HK-2 (cell line): ENCODE measurements around the gene HSDL2.
"Not testable (repeated sequence)": the region's sequence is repeated elsewhere in the genome, so short reads cannot be mapped to it uniquely, and the experiment has no call there.

Experiments
- DNase-seq: peaks from one replicate; pipeline ENCODE4 v3.0.0-alpha.2; 2018; ENCODE audit not compliant: unreplicated experiment

HSDL2 gene

GRCh38 chr9:112366591-112366990, 13.3 kb upstream of the HSDL2 start:
- no peak for DNase-seq

DNA sequence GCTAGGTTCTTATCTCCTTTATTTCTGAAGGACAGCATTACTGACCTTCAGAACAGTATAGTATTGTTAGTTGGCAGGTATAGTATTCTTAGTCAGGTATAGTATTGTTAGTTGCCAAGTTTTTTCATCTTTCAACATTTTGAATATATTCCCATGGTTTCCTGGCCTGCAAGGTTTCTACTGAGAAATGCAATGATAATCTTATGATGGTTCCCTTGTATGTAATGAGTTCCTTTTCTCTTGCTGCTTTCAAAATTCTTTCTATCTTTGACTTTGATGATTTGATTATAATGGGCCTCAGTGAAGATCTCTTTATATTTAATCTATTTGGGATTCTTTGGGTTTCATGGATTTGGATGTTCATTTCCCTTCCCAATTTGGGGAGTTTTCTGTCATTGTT, 12.4 kb upstream of the HSDL2 start:
- DNase-seq = no peak

- no peak for DNase-seq
Measured at GRCh38 chr9:112369817-112370216, 10.1 kb upstream of the HSDL2 start.

- no peak for DNase-seq
Measured at GRCh38 chr9:112371060-112371459, 8.8 kb upstream of the HSDL2 start.

GRCh38 chr9:112373666-112374065, 6.2 kb upstream of the HSDL2 start:
- DNase-seq = not testable (repeated sequence)

DNA sequence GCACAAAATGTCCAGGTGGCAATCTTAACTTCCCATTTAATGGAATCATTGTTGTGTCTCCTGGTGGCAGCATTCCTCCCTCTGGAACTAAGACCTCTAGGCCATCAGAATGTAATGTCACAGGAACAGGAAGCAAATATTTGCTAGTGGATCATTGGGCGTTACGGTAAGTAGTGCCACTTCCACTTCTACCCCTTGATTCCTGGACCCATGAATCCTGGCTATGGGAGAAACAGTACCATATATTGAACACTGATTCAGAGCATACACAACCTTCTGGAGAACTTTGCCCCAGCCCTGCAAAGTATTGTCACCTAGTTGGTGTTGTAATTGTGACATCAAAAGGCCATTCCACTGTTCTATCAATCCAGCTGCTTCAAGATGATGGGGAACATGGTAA, 5.7 kb upstream of the HSDL2 start:
- not testable (repeated sequence) for DNase-seq

DNA sequence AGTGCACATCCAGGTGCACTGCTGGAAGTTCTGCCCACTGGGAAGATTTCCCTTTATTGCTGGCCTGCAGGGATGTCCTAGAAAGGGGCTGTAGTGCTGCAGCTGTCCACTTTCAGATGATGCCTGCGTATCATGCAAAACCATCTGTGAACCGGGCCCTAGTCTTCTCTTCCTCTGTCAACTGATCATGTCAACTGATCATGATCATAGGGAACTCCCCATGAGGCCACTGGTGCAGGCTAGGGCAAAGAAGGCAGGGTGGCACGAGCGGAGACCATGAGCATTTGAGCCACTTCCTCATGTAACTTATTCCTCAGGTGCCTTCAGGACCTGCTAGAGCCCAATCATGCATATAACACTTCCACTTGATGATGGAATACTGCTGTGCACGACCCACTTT, 4.5 kb upstream of the HSDL2 start:
- DNase-seq = no peak

DNA sequence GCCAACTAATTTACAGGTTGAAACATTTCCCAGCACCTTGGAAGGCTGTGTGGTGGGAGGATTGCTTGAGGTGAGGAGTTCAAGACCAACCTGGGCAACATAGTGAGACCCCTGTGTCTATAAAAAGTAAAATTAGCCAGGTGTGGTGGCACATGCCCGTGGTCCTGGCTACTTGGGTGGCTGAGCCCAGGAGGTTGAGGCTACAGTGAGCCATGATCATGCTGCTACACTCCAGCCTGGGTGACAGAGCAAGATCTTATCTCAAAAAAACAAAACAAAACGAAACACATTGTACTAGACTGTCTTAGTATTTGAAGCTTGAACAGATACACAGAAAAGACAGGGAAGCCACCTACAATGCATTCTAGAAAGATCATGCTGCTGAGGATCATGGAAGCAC, 2.8 kb upstream of the HSDL2 start:
- DNase-seq = no peak

DNA sequence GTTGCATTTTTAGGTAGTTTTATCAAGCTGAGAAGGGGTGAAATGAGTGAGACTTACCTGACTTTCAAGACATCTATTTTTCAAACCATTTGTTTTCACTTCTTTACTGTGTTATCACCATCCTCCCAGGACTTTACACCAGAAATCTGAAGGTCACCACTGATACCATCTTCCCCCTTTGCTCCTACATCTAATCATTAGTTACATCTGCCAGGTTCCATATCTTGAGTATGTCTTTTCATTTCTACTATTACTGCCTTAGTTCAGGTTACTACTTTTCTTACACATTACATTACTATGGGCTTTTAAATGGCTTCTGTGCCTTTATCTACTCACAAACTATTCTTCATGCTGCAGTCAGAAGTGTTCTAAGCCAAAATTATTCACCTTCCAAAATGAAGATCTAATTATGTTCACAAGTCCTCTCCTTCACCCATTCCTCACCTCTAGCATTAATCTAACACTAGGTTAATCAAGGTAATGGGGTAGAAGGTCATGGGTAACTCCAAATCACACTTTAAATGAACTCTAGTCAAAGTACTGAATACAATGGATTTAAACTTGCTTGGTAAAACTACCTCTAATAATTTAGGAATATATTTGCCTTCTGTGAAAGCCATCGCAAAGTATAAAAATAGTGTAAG, 2.1 kb upstream of the HSDL2 start:
- no peak for DNase-seq

DNA sequence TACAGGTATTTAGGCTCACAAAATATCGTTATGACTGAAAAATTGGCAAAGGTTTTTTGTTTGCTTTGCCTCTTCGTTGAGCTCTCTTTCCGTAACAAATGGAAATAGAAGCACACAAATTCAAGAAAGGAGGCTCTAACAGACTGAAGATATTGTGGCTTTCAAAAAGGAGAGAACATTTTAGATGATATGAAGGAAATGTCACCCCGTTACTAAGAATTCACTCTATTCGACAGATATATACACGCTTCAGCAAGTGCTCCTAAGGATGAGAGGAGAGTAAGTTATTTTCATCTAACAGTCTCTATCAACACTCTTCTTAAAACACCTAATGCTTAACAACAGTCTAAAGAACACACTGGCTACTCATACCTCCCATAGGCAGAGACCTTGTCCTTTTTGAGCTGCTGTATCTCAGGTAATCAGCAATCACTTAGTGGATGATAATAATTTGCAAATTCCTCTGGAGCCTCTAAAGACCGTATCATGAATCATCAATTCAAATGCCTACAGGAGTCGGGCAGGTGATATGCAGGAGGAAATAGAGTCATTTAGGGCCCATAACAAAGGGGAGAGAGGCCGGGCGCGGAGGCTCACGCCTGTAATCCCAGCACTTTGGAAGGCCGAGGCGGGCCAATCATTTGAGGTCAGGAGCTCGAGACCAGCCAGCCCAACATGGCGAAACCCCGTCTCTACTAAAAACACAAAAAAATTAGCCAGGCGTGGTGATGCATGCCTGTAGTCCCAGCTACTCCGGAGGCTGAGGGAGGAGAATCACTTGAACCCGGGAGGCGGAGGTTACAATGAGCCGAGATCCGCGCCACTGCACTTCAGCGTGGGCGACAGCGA, 1.4 kb upstream of the HSDL2 start:
- peak; percentile 40 for DNase-seq

DNA sequence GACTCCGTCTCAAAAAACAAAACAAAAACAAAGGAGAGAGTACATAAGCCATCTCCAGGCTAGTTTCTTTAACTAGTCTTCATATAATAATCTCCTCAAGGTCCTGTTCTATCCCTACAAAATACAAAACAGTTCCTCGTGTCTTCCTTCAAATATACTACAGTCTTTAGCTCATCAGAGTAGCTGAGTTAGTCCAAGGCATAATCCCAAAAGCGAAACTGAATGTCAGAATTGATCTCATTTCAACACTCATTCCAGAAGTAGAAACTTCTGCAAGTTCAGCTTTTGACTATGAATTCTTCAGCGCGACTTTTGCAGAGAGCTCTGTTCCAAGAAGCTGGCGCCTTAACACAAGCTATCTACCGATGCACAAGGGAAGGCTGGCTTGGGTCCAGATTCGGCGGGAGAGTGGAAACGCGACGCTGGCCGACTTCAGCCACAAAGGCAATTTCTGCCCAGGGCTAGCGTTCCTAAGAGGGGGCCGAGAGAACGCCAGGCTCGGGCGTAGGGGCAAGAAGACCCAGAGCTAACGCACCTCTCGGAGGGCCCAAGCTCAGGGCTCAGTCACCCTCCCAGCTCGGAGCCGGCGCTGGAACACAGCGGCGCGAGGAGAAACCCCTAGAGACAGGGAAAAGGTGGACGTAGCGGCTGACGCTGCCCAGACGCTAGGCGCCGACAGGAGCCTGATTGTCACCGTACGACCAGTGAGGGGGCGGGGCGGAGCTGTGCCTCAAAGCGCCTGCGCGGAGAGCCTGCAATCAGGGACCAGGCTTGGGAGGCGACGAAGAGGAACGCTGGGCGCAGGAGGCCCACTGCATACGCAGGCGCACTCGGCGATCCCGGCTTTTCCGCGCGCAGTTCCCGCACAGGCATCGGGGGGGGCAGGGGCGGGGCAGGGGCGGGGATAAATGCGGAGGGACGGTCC, 469 bp upstream of the HSDL2 start:
- DNase-seq = peak; percentile 100

DNA sequence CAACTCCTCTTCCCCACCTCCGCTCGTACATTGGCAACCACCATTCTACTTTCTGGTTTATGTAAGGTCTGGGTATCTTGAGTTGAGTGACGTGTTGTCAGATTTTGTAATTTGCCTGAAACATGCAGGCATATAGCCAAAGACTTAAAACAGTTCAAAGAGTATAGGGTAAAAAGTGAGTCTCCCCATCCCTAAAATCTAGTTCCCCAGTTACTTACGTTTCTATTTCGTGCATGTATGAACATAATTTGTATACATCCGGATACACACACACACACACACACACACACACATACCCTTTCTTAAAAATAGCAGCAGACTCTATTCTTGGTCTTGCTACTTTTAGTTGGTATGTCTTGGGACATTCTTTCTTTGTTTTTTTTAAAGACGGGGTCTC, 915 bp downstream of the HSDL2 start:
- DNase-seq = no peak

- no peak for DNase-seq
Measured at GRCh38 chr9:112382066-112382465, 2.2 kb downstream of the HSDL2 start.

DNA sequence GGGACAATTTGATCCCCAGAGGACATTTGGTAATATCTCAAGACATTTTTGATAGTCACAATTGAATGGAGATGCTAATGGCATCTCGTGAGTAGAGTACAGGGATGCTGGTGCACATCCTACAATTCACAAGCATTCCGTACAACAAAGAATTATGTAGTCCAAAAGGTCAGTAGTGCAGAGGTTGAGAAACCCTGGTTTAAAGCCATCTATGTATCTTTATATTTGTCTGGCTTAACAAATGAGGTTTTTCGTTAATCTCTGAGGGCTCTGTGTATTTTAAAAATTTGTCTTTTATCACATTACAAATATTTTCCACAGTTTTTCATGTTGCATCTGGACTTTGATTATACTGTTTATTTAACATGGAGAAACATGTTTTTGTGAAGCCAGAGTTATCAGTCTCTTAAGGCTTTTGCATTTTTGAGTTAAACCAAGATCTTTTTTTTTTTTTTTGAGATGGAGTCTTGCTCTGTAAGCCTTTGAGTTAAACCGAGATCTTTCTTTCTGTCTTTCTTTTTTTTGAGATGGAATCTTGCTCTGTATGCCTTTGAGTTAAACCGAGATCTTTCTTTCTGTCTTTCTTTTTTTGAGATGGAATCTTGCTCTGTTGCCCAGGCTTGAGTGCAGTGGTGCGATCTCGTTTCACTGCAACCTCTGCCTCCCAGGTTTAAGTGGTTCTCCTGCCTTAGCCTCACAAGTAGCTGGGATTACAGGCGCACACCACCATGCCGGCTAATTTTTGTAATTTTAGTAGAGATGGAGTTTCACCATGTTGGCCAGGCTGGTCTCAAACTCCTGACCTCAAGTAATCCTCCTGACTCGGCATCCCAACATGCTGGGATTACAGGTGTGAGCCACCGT, 2.8 kb downstream of the HSDL2 start:
- no peak for DNase-seq

- no peak for DNase-seq
Measured at GRCh38 chr9:112384219-112384618, 4.3 kb downstream of the HSDL2 start.

GRCh38 chr9:112384690-112385089, 4.8 kb downstream of the HSDL2 start:
- no peak for DNase-seq

GRCh38 chr9:112387115-112387514, 7.2 kb downstream of the HSDL2 start:
- DNase-seq = no peak

- DNase-seq = not testable (repeated sequence)
Measured at GRCh38 chr9:112389897-112390296, 10.0 kb downstream of the HSDL2 start.

GRCh38 chr9:112391936-112392560, 12.1 kb downstream of the HSDL2 start:
- DNase-seq = not testable (repeated sequence)

GRCh38 chr9:112393146-112393545, 13.2 kb downstream of the HSDL2 start:
- DNase-seq = not testable (repeated sequence)

- DNase-seq = no peak
Measured at GRCh38 chr9:112396416-112396815, 16.5 kb downstream of the HSDL2 start.
